Measurements from ENCODE around the gene ATP2A1.

DNA sequence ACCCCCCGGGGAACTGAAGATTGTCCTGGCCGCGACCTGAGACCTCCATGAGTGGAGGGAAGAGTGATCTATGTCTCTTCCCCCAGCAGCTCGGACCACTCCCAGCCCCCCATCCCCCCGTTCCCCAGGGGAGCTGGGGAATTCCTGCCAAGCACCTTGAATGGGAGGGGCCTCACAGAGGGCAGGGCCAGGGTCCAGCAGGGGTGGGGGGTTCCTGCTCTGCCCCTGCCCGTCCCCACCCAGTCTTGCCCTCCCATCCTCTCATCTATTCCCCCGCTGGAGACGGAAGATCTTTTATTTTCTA lies 41.6 kb upstream of the ATP2A1 start:
- TF ChIP-seq, protein P1, sequence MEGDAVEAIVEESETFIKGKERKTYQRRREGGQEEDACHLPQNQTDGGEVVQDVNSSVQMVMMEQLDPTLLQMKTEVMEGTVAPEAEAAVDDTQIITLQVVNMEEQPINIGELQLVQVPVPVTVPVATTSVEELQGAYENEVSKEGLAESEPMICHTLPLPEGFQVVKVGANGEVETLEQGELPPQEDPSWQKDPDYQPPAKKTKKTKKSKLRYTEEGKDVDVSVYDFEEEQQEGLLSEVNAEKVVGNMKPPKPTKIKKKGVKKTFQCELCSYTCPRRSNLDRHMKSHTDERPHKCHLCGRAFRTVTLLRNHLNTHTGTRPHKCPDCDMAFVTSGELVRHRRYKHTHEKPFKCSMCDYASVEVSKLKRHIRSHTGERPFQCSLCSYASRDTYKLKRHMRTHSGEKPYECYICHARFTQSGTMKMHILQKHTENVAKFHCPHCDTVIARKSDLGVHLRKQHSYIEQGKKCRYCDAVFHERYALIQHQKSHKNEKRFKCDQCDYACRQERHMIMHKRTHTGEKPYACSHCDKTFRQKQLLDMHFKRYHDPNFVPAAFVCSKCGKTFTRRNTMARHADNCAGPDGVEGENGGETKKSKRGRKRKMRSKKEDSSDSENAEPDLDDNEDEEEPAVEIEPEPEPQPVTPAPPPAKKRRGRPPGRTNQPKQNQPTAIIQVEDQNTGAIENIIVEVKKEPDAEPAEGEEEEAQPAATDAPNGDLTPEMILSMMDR (IDR thresholded peaks at IDR 0.05) = no peak
- TF ChIP-seq POLR2A (IDR thresholded peaks at IDR 0.05) (no peak), POLR2AphosphoS5 (IDR thresholded peaks at IDR 0.05; ENCODE audit: insufficient read depth in 1 of 2, low read depth in 1 of 2) (no peak)

All from vagina (tissue), 2 donors.